ENCODE measurements around the gene CCDC14.

GRCh38 chr3:123884993-123885392, 76.0 kb downstream of the CCDC14 start:
- TF ChIP-seq CTCF (IDR thresholded peaks at IDR 0.05; ENCODE audit: insufficient read depth, low read length, poor library complexity, severe bottlenecking) (no peak), EZH2phosphoT487 (conservative IDR thresholded peaks at IDR 0.05; ENCODE audit: low read length) (no peak)
